Cortex of kidney (tissue), 1 donor: Measurements from ENCODE around the gene CPLANE1.
"Not testable (repeated sequence)": the region's sequence is repeated elsewhere in the genome, so short reads cannot be mapped to it uniquely, and the experiment has no call there.

Experiments
- DNase-seq: peaks from one replicate; lab custom pipeline; 2025; lab: John Stamatoyannopoulos, UW

Gene CPLANE1

DNA sequence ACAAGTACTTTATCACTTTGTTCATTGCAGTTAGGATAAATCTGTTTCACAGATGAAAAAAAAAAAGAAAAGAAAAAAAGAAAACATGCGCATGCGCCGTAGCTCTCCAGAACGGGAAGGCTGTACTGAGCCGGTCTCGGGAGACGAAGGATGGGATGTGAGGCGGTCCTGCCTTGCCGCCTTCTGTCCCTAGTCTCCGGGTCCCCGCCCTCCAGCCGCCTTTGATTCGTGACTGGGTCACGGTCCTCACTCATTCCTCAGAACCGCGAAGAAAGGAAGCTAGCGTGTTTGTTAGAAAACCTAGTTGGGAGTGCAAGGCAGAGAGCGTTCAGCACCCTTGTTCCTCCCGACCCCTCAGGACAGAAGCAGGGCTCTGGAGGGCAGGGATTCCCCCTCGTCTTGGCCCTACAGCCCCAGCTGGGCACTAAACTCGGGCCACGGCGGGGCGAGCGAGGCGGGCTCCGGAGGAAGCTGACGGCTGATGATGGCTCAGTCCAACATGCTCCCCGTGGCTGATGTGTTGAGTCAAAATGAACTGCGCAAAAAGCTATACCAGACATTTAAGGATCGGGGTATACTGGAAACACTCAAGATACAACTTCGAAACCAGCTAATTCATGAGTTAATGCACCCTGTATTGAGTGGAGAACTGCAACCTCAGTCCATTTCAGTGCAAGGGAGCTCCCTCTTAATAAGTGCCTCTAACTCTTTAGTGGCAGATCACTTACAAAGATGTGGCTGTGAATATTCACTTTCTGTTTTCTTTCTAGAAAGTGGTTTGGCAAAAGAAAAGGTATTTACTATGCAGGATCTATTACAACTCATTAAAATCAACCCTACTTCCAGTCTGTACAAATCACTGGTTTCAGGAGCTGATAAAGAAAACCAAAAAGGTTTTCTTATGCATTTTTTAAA lies 40.0 kb downstream of the CPLANE1 start:
- DNase-seq = no peak

DNA sequence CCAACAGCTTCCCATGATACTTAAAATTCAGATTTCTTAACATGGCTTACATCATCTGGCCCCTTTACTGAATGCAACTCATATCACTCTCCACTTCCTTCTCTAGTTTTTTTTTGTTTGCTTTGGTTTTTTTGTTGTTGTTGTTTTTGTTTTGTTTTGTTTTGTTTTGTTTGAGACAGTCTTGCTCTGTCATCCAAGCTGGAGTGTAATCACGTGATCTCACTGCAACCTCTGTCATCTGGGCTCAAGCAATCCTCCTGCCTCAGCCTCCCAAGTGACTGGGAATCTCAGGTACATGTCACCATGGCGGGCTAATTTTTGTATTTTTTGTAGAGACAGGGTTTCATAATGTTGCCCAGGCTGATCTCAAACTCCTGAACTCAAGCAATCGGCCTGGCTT lies 41.4 kb downstream of the CPLANE1 start:
- DNase-seq = no peak

- no peak for DNase-seq
Observed at GRCh38 chr5:37206736-37207135, 42.4 kb downstream of the CPLANE1 start.

- no peak for DNase-seq
Observed at GRCh38 chr5:37198842-37199241, 50.3 kb downstream of the CPLANE1 start.

DNA sequence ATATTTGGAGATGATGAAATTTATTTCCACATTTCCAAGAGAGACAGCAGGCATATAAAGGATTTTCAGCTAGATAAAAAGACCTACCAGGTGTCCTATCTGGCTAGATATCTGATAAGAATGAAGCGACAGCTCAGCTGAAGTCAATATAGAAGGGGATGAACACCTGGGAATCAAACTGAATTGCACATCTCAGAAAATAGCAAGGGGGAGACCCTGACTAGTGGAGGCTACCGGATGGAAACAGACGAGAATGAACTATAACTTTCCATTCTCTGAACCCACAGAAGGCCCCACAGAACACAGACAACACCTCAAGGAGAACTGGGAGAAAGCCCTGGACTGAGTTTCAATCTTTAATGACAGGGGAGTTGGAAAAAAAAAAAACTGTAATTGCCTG lies 51.1 kb downstream of the CPLANE1 start:
- no peak for DNase-seq

- DNase-seq = no peak
Observed at GRCh38 chr5:37197340-37198050, 51.7 kb downstream of the CPLANE1 start.

- no peak for DNase-seq
Observed at GRCh38 chr5:37190592-37190991, 58.6 kb downstream of the CPLANE1 start.

GRCh38 chr5:37189355-37189754 lies 59.8 kb downstream of the CPLANE1 start:
- DNase-seq = no peak

- DNase-seq = no peak
Observed at GRCh38 chr5:37187465-37187977, 61.7 kb downstream of the CPLANE1 start.

- no peak for DNase-seq
Observed at GRCh38 chr5:37184748-37185364, 64.3 kb downstream of the CPLANE1 start.

DNA sequence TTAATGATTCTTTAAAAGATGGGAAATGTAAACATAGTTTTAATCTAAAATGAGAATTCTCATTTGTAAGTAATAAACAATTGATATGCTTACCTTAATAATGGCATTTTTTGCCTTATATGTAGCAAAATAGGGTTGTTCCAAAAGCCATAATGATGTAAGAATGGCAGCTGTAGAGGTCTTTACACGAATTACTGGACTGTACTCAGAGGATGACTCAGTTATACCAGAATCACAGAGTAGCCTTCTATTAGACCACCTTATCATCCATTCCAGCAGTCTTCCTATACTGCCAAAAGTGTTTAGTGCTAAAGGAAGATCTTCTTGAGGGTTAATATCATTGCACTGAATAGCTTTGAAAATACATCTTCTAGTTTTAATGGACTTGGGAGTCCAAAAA lies 66.5 kb downstream of the CPLANE1 start:
- no peak for DNase-seq

- DNase-seq = no peak
Observed at GRCh38 chr5:37174928-37175327, 74.2 kb downstream of the CPLANE1 start.

GRCh38 chr5:37172957-37173356 lies 76.2 kb downstream of the CPLANE1 start:
- no peak for DNase-seq

DNA sequence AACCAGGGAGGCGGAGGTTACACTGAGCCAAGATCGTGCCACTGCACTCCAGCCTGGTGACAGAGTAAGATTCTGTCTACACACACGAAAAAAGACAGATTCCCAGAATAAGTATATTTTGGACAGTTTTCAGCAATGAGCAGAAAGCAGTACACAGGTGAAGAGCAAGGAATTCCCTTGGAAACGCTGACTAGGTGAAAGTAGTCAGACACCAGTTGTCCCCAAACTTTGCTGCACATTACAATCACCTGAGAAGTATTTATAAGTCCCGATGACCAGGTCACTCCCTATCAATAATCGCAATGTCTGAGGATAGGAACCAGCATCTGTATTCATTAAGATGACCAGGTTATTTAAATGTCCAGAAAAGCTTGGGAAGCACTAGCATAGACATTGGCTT lies 78.3 kb downstream of the CPLANE1 start:
- no peak for DNase-seq

DNA sequence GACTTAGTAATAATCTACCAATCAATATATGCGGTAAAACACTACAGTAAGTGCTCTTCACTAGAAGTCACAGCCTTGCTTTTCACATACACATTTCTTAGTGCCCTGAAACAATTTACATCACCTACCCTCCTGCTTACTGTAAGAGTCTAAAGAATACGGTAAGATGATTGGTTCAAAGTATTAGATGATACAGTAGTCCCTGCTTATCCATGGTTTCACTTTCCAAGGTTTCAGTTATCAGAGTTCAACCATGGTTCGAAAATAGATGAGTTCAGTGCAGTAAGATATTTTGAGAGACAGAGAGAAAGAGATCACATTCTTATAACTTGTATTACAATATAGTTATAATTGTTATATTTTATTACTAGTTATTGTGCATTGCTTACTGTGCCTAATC lies 83.0 kb downstream of the CPLANE1 start:
- DNase-seq = no peak

- no peak for DNase-seq
Observed at GRCh38 chr5:37165761-37166160, 83.4 kb downstream of the CPLANE1 start.

DNA sequence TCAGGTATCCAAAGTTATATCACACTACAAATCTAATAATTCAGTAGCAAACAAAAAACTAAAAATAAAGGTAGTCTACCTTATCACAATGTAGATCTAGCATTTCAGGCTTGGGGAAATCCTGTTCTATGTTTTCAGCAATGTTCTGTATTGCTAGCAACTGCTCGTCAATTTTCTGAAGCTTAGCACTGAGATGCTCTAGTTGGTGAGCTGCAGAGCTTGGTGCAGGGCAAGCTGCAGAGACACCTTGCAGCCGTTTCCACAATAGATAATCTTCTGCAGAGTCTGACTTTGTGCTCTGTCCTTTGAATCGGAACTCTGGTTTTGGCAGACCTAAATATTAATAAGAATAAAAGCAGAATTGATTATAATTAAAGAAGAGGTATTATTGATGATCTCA lies 95.5 kb downstream of the CPLANE1 start:
- no peak for DNase-seq

DNA sequence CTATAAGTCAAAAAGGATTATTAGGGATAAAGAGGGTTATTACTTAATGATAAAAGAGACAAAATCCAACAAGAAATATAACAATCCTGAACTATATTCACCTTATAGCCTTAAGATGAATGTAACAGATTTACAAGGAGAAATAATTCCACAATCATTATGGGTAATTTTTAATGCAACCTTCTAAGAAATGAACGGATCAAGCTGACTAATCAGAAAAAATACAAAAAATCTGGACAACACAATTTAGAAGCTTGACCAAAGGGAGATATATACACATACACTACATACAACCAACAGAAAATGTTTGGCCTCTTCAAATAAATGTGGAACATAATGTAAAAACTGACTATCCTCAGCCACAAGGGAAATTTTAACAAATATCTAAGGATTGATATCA lies 102.3 kb downstream of the CPLANE1 start:
- DNase-seq = no peak

DNA sequence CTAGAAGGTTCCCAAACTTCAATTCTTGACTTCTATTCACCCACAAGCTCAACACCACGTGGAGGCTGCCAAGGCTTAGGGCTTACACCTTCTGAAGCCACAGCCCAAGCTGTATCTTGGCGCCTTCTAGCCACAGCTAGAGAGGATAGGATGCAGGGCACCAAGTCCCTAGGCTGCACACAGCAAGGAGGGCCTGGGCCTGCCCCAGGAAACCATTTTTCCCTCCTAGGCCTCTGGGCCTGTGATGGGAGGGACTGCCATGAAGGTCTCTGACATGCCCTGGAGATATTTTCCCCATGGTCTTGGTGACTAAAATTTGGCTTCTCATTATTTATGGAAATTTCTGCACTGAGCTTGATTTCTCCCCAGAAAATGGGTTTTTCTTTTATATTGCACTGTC lies 112.5 kb downstream of the CPLANE1 start:
- DNase-seq = no peak

DNA sequence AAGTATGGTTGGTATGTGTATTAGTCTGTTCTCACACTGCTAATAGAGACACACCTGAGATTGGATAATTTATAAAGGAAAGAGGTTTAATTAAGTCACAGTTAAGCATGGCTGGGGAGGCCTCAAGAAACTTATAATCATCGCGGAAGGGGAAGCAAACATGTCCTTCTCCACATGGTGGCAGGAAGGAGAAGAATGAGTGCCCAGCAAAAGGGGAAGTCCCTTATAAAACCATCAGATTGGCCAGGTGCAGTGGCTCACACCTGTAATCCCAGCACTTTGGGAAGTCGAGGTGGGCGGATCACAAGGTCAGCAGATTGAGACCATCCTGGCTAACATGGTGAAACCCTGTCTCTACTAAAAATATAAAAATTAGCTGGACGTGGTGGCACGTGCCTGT lies 113.9 kb downstream of the CPLANE1 start:
- DNase-seq = not testable (repeated sequence)

- no peak for DNase-seq
Observed at GRCh38 chr5:37133939-37134338, 115.2 kb downstream of the CPLANE1 start.

- no peak for DNase-seq
Observed at GRCh38 chr5:37132646-37133045, 116.5 kb downstream of the CPLANE1 start.

GRCh38 chr5:37121465-37121864 lies 127.7 kb downstream of the CPLANE1 start:
- DNase-seq = no peak
